GM12874 (cell line): Measurements from ENCODE around the gene AGRN.

ENCODE experiments used
- TF ChIP-seq, protein P1 (sequence below): IDR thresholded peaks from 2 replicates; pipeline ENCODE4 v1.5.1; 2011; ENCODE audit warnings: low read depth, mild to moderate bottlenecking, control low read depth, low read length, moderate library complexity; ENCODE audit not compliant: insufficient read depth

AGRN gene

DNA sequence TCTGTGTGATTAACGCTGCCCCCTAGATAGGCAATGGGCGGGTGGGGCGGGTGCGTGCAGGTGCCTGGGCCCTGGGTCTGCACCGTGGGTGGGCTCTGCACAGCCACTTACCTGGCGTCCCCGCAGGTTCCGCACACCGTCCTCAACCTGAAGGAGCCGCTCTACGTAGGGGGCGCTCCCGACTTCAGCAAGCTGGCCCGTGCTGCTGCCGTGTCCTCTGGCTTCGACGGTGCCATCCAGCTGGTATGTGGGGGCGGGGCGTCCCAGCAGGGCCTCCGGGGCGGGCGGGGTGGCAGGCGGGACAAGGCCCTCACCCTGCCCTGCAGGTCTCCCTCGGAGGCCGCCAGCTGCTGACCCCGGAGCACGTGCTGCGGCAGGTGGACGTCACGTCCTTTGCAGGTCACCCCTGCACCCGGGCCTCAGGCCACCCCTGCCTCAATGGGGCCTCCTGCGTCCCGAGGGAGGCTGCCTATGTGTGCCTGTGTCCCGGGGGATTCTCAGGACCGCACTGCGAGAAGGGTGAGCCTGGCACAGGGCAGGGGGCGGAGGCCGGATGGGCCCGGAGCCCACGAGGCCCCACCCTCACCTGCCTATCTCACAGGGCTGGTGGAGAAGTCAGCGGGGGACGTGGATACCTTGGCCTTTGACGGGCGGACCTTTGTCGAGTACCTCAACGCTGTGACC, 31.3 kb downstream of the AGRN start:
- TF ChIP-seq, protein P1, sequence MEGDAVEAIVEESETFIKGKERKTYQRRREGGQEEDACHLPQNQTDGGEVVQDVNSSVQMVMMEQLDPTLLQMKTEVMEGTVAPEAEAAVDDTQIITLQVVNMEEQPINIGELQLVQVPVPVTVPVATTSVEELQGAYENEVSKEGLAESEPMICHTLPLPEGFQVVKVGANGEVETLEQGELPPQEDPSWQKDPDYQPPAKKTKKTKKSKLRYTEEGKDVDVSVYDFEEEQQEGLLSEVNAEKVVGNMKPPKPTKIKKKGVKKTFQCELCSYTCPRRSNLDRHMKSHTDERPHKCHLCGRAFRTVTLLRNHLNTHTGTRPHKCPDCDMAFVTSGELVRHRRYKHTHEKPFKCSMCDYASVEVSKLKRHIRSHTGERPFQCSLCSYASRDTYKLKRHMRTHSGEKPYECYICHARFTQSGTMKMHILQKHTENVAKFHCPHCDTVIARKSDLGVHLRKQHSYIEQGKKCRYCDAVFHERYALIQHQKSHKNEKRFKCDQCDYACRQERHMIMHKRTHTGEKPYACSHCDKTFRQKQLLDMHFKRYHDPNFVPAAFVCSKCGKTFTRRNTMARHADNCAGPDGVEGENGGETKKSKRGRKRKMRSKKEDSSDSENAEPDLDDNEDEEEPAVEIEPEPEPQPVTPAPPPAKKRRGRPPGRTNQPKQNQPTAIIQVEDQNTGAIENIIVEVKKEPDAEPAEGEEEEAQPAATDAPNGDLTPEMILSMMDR: no peak

DNA sequence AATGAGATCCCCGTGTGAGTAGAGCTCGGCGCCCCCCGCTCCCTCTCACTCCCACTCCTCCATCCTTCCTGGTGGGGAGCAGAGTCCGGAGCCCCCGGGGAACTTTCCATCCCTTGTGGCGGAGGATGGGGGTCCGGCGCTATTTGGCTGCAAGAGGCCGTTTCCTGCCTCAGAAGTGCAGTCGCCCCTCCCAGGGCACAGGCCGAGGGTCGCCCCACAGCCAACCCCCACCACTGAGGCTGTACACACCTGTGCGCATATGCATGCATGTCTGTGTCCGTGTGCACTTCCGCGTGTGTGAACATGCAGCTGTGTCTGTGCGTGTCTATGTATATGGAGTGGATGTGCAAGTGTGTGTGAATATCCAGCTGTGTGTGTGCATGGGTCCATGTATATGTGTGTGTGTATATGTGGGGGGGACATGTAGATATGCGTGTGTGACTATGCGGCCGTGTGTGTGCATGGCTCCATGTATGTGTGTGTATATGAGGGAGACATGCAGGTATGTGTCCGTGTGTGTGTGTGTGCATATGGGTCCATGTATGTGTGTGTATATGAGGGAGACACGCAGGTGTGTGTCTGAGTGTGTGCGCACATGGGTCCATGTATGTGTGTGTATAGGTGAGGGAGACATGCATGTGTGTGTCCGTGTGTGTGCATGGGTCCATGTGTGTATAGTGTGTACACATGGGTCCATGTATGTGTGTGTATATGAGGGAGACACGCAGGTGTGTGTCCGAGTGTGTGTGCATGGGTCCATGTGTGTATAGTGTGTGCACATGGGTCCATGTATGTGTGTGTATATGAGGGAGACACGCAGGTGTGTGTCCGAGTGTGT, 32.3 kb downstream of the AGRN start:
- TF ChIP-seq, protein P1: no peak

DNA sequence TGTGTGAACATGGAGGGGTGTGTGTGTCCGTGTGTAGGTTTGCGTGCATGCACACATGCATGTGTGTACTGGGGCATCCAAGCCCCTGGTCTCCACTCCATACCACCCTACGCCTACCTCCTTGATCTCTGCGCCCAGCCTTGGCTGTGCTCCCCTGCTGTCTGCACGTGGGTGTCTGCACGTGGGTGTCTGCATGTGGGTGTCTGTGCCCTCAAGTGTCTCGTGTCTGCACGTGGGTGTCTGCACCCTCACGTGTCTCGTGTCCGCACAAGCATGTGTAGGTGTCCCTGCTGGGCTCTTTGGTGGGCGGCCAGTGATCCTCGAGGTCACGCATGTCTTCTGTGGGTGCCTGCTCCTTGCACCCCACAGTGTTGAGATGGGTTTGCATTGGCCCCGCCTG, 33.1 kb downstream of the AGRN start:
- TF ChIP-seq, protein P1: no peak

DNA sequence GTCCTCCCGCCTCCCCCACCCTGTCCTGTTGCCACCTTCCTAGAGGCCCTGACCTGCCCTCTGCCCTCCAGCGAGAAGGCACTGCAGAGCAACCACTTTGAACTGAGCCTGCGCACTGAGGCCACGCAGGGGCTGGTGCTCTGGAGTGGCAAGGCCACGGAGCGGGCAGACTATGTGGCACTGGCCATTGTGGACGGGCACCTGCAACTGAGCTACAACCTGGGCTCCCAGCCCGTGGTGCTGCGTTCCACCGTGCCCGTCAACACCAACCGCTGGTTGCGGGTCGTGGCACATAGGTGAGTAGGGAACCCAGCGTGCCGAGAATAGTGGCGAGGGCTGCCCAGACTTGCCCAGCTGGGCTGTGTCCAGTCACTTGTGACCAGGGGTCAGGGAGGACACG, 33.8 kb downstream of the AGRN start:
- TF ChIP-seq, protein P1: no peak

DNA sequence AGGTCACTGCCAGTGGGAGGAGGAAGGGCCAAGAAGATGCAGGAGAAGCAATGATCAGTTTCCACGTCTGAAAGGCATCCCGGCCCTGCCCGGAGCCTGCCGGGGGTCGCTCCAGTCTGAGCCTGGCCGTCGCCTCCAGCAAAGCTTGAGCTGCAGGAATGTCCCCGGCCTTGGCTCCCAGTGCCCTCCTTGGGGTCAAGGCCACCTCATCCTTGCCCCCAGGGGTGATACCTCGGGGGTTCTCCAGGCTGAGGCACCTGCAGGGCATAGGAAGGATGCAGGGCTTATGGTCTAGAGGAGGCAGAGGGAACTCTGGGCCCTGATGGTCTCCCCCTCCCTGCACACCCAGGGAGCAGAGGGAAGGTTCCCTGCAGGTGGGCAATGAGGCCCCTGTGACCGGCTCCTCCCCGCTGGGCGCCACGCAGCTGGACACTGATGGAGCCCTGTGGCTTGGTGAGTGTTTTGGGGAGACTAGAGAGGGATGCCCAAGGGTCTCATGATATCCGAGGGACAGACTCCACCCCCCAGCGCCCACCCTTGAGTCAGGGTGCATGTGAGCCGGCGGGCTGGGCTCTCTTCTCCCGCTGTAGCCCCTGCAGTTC, 34.3 kb downstream of the AGRN start:
- TF ChIP-seq, protein P1: no peak

DNA sequence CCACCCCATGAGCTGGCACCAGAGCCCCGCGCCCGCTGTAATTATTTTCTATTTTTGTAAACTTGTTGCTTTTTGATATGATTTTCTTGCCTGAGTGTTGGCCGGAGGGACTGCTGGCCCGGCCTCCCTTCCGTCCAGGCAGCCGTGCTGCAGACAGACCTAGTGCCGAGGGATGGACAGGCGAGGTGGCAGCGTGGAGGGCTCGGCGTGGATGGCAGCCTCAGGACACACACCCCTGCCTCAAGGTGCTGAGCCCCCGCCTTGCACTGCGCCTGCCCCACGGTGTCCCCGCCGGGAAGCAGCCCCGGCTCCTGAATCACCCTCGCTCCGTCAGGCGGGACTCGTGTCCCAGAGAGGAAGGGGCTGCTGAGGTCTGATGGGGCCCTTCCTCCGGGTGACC, 35.1 kb downstream of the AGRN start:
- TF ChIP-seq, protein P1: no peak
